ENCODE measurements around the gene OR8D2.

GRCh38 chr11:124331873-124332272 is 11.9 kb upstream of the OR8D2 start:
- TF ChIP-seq CTCF (IDR thresholded peaks at IDR 0.05), result no peak
- no peak for TF ChIP-seq POLR2A (IDR thresholded peaks at IDR 0.05)

Measured in Peyer's patch (tissue), 4 donors.